ENCODE measurements around the gene ELMO1.

DNA sequence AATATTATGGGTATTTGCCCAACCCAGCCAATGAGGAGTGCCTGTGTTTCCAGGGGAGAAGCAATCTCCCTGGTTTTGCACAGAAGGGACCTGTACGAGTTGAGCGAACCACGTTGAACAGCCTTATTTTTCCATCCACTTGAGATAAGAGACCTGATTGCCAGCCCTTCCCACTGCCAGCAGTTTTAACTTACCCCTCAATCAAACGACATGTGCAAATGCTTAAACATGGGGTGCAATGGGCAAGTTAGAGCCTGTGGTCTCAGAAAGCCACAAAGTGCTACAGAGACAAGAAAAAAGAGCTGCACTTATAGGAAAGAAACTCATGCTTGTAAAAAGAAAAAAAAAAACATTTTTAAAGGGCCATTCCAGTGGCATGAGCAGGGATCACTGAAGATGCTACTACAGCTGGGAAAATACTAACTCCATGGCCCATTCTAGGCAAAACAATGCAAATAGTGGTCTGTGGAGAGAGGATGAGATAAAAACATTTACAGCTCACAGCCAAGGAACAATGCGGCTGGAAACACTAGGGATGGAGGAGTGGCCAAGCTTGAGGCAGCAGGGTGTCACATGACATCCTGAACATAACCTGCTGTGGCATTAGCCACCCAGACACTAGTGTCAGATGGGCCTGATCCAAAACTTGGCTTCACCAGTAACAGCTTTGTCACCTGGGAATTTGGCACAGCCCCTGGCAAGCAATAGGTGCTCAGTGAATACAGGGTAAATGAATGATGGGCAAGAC lies 162.8 kb downstream of the ELMO1 start:
- TF ChIP-seq POLR2A (IDR thresholded peaks at IDR 0.05) (no peak), EP300 (IDR thresholded peaks at IDR 0.05; ENCODE audit: low read depth) (no peak)
- TF ChIP-seq, protein P1, sequence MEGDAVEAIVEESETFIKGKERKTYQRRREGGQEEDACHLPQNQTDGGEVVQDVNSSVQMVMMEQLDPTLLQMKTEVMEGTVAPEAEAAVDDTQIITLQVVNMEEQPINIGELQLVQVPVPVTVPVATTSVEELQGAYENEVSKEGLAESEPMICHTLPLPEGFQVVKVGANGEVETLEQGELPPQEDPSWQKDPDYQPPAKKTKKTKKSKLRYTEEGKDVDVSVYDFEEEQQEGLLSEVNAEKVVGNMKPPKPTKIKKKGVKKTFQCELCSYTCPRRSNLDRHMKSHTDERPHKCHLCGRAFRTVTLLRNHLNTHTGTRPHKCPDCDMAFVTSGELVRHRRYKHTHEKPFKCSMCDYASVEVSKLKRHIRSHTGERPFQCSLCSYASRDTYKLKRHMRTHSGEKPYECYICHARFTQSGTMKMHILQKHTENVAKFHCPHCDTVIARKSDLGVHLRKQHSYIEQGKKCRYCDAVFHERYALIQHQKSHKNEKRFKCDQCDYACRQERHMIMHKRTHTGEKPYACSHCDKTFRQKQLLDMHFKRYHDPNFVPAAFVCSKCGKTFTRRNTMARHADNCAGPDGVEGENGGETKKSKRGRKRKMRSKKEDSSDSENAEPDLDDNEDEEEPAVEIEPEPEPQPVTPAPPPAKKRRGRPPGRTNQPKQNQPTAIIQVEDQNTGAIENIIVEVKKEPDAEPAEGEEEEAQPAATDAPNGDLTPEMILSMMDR (IDR thresholded peaks at IDR 0.05): no peak

Data from transverse colon (tissue), 3 donors.